ENCODE data around the gene MLYCD. TPM values are rescaled to one million over a fixed set of nuclear protein-coding genes. Genes with fewer than 3 reads are reported as not detected.

The MLYCD gene
- total and polyA plus RNA-seq, 2 experiments from 2014 or later = 3.2 to 7.2 TPM

DNA sequence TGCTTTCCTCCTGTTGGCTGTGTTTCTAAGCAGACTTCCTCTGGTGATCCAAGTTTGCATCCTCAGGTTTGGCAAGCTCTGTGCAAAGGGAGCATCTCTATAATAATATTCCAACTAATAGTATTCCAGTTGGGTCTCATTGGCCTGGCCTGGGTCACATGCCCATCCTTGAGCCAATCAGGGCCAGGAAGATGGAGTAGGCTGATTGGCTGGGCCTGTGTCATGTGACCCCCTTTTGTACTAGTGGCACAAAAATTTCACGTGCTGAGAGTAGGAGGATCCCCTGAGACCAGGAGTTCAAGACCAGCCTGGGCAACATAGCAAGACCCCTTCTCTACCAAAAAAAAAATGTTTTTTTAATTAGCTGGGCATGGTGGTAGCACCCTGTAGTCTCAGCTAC lies 35.2 kb upstream of the MLYCD start (continued):
- TF ChIP-seq POLR2AphosphoS5 (IDR thresholded peaks at IDR 0.05; ENCODE audit: low read depth) (no peak), CREB1 (CRISPR knock-in tag; IDR thresholded peaks at IDR 0.05; ENCODE audit: low read depth) (no peak)
- TF ChIP-seq, protein P1, sequence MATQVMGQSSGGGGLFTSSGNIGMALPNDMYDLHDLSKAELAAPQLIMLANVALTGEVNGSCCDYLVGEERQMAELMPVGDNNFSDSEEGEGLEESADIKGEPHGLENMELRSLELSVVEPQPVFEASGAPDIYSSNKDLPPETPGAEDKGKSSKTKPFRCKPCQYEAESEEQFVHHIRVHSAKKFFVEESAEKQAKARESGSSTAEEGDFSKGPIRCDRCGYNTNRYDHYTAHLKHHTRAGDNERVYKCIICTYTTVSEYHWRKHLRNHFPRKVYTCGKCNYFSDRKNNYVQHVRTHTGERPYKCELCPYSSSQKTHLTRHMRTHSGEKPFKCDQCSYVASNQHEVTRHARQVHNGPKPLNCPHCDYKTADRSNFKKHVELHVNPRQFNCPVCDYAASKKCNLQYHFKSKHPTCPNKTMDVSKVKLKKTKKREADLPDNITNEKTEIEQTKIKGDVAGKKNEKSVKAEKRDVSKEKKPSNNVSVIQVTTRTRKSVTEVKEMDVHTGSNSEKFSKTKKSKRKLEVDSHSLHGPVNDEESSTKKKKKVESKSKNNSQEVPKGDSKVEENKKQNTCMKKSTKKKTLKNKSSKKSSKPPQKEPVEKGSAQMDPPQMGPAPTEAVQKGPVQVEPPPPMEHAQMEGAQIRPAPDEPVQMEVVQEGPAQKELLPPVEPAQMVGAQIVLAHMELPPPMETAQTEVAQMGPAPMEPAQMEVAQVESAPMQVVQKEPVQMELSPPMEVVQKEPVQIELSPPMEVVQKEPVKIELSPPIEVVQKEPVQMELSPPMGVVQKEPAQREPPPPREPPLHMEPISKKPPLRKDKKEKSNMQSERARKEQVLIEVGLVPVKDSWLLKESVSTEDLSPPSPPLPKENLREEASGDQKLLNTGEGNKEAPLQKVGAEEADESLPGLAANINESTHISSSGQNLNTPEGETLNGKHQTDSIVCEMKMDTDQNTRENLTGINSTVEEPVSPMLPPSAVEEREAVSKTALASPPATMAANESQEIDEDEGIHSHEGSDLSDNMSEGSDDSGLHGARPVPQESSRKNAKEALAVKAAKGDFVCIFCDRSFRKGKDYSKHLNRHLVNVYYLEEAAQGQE (IDR thresholded peaks at IDR 0.05; ENCODE audit: unreplicated experiment) = no peak

DNA sequence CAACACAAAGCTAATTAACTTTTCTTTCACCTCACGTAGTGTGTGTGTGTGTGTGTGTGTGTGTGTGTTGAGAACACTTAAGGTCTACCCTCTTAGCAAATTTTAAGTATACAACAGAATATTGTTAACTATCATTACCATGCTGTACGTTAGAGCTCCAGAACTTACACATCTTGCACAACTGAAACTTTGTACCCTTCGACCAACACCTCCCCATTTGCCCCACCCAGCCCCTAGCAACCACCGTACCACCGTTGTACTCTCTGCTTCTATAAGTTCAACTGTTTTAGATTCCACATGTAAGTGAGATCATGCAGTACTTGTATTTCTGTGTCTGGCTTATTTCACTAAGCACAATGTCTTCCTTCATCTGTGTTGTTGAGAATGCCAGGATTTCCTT lies 28.1 kb upstream of the MLYCD start:
- H3K36me3 Mint-ChIP-seq (ENCODE audit: low read depth) = no peaks in the 10 kb centered on the region
- Histone ChIP-seq H3K79me2 (replicated peaks; ENCODE audit: insufficient read depth) (no peaks in the 10 kb centered on the region), H3K36me3 (ENCODE audit: insufficient read depth) (no peaks in the 10 kb centered on the region), H3K4me3 (no peak overlapping the region), H3K4me2 (no peak overlapping the region), H3F3A (replicated peaks; ENCODE audit: low read depth) (no peaks in the 10 kb centered on the region), H4K20me1 (replicated peaks; ENCODE audit: insufficient read depth) (no peaks in the 10 kb centered on the region), H2AFZ (no peak overlapping the region), H3K27me3 (ENCODE audit: insufficient read depth) (no peaks in the 10 kb centered on the region), H3K4me1 (ENCODE audit: insufficient read depth) (no peaks in the 10 kb centered on the region), H3K27ac (ENCODE audit: low read depth) (no peak overlapping the region), H3K9me2 (ENCODE audit: insufficient read depth) (no peaks in the 10 kb centered on the region)
- no peaks in the 10 kb centered on the region for H3K9me3 Mint-ChIP-seq
- no peak overlapping the region for H3K4me3 Mint-ChIP-seq
- H3K4me1 Mint-ChIP-seq = no peaks in the 10 kb centered on the region
- no peaks in the 10 kb centered on the region for H3K27me3 Mint-ChIP-seq (ENCODE audit: insufficient read depth, low read depth, poor library complexity)
- DNase-seq (ENCODE audit: low spot score) (no peak), ATAC-seq (no peak)
- no peak for TF ChIP-seq NANOG (IDR thresholded peaks at IDR 0.05; ENCODE audit: borderline replicate concordance)
- H3K27ac Mint-ChIP-seq = no peak overlapping the region

DNA sequence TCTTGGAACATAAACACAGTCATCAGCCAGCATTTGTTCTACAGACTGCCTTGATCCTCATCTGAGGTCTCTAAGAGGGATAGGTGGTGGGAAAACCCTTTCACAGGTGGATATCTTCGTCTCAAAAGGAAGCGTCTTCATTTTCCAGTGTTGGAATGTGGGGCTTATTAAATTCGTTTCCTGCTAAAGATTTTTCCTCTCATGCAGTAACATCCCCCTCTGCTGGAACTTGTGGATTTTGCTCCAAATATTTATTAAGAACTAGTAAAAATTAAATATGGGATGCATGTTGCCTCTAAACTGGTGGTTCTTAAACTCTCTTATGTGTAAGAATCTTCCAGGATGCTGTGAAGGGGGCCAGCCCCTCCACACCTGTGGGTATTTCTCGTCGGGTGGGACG lies 20.1 kb upstream of the MLYCD start:
- no peaks in the 10 kb centered on the region for H3K4me1 ChIP-seq (ENCODE audit: insufficient read depth)
- no peaks in the 10 kb centered on the region; the same call in 2 of the 3 replicates for H3K4me1 Mint-ChIP-seq
- no peak overlapping the region for H2AFZ ChIP-seq
- H3K4me3 Mint-ChIP-seq = no peak overlapping the region
- H3K9me2 ChIP-seq (ENCODE audit: insufficient read depth) = no peaks in the 10 kb centered on the region
- peak; percentile 81 for DNase-seq (ENCODE audit: low spot score)
- H3K4me2 ChIP-seq = no peak overlapping the region
- H3K79me2 ChIP-seq (replicated peaks; ENCODE audit: insufficient read depth) = no peaks in the 10 kb centered on the region
- H3K36me3 ChIP-seq (ENCODE audit: insufficient read depth) = no peaks in the 10 kb centered on the region
- H3K4me3 ChIP-seq = no peak overlapping the region
- peaks cover 5% of the 10 kb centered on the region for H3K9me3 Mint-ChIP-seq
- peak; percentile 31; the same call in 2 of the 3 replicates for ATAC-seq
- H3K36me3 Mint-ChIP-seq (ENCODE audit: low read depth) = peaks cover 8% of the 10 kb centered on the region
- no peak overlapping the region for H3K27ac Mint-ChIP-seq
- no peaks in the 10 kb centered on the region for H3K27me3 ChIP-seq (ENCODE audit: insufficient read depth)
- H4K20me1 ChIP-seq (replicated peaks; ENCODE audit: insufficient read depth) = no peaks in the 10 kb centered on the region
- H3K27me3 Mint-ChIP-seq (ENCODE audit: insufficient read depth, low read depth, poor library complexity) = peaks cover 7% of the 10 kb centered on the region
- H3F3A ChIP-seq (replicated peaks; ENCODE audit: low read depth) = no peaks in the 10 kb centered on the region
- H3K27ac ChIP-seq (ENCODE audit: low read depth) = no peak overlapping the region
- no peak for TF ChIP-seq CREB1 (CRISPR knock-in tag; IDR thresholded peaks at IDR 0.05; ENCODE audit: low read depth)
- TF ChIP-seq, protein P2, sequence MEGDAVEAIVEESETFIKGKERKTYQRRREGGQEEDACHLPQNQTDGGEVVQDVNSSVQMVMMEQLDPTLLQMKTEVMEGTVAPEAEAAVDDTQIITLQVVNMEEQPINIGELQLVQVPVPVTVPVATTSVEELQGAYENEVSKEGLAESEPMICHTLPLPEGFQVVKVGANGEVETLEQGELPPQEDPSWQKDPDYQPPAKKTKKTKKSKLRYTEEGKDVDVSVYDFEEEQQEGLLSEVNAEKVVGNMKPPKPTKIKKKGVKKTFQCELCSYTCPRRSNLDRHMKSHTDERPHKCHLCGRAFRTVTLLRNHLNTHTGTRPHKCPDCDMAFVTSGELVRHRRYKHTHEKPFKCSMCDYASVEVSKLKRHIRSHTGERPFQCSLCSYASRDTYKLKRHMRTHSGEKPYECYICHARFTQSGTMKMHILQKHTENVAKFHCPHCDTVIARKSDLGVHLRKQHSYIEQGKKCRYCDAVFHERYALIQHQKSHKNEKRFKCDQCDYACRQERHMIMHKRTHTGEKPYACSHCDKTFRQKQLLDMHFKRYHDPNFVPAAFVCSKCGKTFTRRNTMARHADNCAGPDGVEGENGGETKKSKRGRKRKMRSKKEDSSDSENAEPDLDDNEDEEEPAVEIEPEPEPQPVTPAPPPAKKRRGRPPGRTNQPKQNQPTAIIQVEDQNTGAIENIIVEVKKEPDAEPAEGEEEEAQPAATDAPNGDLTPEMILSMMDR (conservative IDR thresholded peaks at IDR 0.05; ENCODE audit: low read depth in 2 of 2) = peak; percentile 70 to 82

Measured in GM23338 (cell line).